Keratinocyte (primary cell): ENCODE results near the gene EQTN. TPM values are rescaled to one million over a fixed set of nuclear protein-coding genes. Genes with fewer than 3 reads are reported as not detected.

ENCODE experiments used
- DNase-seq: peaks from one replicate; pipeline ENCODE4 v3.0.0-alpha.2; 2011; ENCODE audit warnings: low read depth, missing footprints, low spot score
- FAIRE-seq: peaks from 2 replicates; lab custom pipeline; 2011; peaks lifted over from hg19 to GRCh38; lab: Jason Lieb, UNC
- H2AFZ ChIP-seq: 2 replicates; pipeline ENCODE4 v1.6.0; 2012; ENCODE audit warnings: low read length, control low read depth, inconsistent platforms; ENCODE audit not compliant: control insufficient read depth
- H3K27ac ChIP-seq: 2 replicates; pipeline ENCODE4 v1.5.1; 2011; ENCODE audit warnings: low read length; ENCODE audit not compliant: control insufficient read depth, insufficient read depth
- H3K27me3 ChIP-seq: 3 replicates; pipeline ENCODE4 v1.6.0; 2011; ENCODE audit warnings: low read length; ENCODE audit not compliant: control insufficient read depth, insufficient read depth; ENCODE audit errors: extremely low read depth
- H3K36me3 ChIP-seq, 2 experiments: 2 replicates in 1 of 2; 3 replicates in 1 of 2; pipeline ENCODE4 v1.5.1; 2011; ENCODE audit warnings: low read length in 2 of 2, mild to moderate bottlenecking in 1 of 2; ENCODE audit not compliant: control insufficient read depth in 2 of 2, insufficient read depth in 2 of 2; ENCODE audit errors: extremely low read depth in 1 of 2
- H3K4me1 ChIP-seq: 3 replicates; pipeline ENCODE4 v1.5.1; 2011; ENCODE audit warnings: low read length; ENCODE audit not compliant: control insufficient read depth, insufficient read depth; ENCODE audit errors: extremely low read depth
- H3K4me2 ChIP-seq: 3 replicates; pipeline ENCODE4 v1.6.0; 2011; ENCODE audit warnings: low read depth, low read length; ENCODE audit not compliant: control insufficient read depth, insufficient read depth; ENCODE audit errors: extremely low read depth
- H3K4me3 ChIP-seq, 3 experiments: fragments of 200-600 bp in 1 of 3; sonication (generic) in 1 of 3; 2 replicates in 2 of 3; 3 replicates in 1 of 3; pipeline ENCODE4 v1.5.1; 2011 to 2016; ENCODE audit warnings: low read length in 3 of 3, mild to moderate bottlenecking in 3 of 3, control low read depth in 2 of 3, inconsistent platforms in 1 of 3, low read depth in 1 of 3, mixed read lengths in 1 of 3, mixed run types in 1 of 3, moderate library complexity in 1 of 3; ENCODE audit not compliant: control insufficient read depth in 2 of 3, insufficient read depth in 2 of 3; ENCODE audit errors: extremely low read depth in 1 of 3
- H3K79me2 ChIP-seq: 2 replicates; pipeline ENCODE4 v1.6.0; 2012; ENCODE audit warnings: low read length; ENCODE audit not compliant: control insufficient read depth, insufficient read depth
- H3K9ac ChIP-seq: 3 replicates; pipeline ENCODE4 v1.6.0; 2011; ENCODE audit warnings: low read length; ENCODE audit not compliant: control insufficient read depth, insufficient read depth; ENCODE audit errors: extremely low read depth
- H3K9me1 ChIP-seq: 3 replicates; pipeline ENCODE4 v1.6.0; 2011; ENCODE audit warnings: low read length; ENCODE audit not compliant: control insufficient read depth, insufficient read depth; ENCODE audit errors: extremely low read depth
- H3K9me3 ChIP-seq: 2 replicates; pipeline ENCODE4 v1.5.1; 2012; ENCODE audit warnings: low read depth, low read length; ENCODE audit not compliant: control insufficient read depth
- H4K20me1 ChIP-seq: 3 replicates; pipeline ENCODE4 v1.6.0; 2011; ENCODE audit warnings: low read length; ENCODE audit not compliant: control insufficient read depth, insufficient read depth; ENCODE audit errors: extremely low read depth
- EZH2 ChIP-seq: IDR thresholded peaks from one replicate; pipeline ENCODE4 v1.6.1; 2012; ENCODE audit warnings: inconsistent platforms, mild to moderate bottlenecking, low read length, moderate library complexity
- dilution Hi-C: fragments of 300-500 bp; cut with MboI; formaldehyde crosslinking; loops from one replicate; pipeline ENCODE4 v1.7.0; 2020; ENCODE audit warnings: low sequenced_read_pairs; ENCODE audit not compliant: extremely low pct_ligation_motif_present
- polyA plus RNA-seq, 5 experiments: library from polyadenylated mRNA; depleted of rRNA in 3 of 5; stranded (reverse) in 3 of 5; stranded (forward) in 1 of 5; unstranded in 1 of 5; fragments of >200 nt; gene quantifications; 1 replicate in 1 of 5; 2 replicates in 3 of 5; 3 replicates in 1 of 5; pipeline versions ENCODE4 v1.2.1 to v1.2.3, GENCODE V29; 2011 to 2012; ENCODE audit warnings: missing spikeins in 2 of 5, low read depth in 1 of 5, low replicate concordance in 1 of 5
- TF ChIP-seq, protein P1 (sequence below), 3 experiments: IDR thresholded peaks in 1 of 3; conservative IDR thresholded peaks in 1 of 3; optimal IDR thresholded peaks in 1 of 3; 2 replicates in 2 of 3; 3 replicates in 1 of 3; pipeline versions ENCODE3 to v1.5.1; 2011; ENCODE audit warnings: low read length in 3 of 3, mild to moderate bottlenecking in 3 of 3, moderate library complexity in 2 of 3, control low read depth in 1 of 3, inconsistent platforms in 1 of 3; ENCODE audit not compliant: insufficient read depth in 2 of 3; ENCODE audit errors: extremely low read depth in 1 of 3

The EQTN gene
- polyA plus RNA-seq, 1 donor (not counting 4 experiments of a cell fraction or from before 2014, with no cell fraction given), result 0.21 TPM

DNA sequence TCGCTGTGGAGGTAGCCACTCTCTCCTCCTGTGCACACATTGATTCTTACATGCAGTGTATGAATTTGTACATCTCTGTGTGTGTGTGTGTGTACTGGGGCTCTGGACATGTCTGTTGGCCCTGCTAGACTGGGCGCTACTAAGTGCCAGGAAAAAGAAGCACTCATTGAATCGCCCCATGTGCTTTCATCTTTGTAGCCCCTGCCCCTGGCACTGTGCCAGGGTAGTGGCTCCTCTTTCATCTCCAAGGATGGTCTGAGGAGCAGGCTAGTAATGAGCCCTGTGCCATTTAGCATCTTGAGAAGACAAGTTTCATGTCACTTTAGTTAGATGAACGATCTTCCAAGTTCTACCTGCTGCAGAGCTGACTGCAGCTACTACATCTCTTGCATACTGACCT, 34.4 kb upstream of the EQTN start:
- DNase-seq (no peak), FAIRE-seq (no peak)
- Histone ChIP-seq H3K9ac (no peak overlapping the region), H3K4me2 (no peak overlapping the region), H3K27me3 (no peaks in the 10 kb centered on the region), H3K4me3 (no peak overlapping the region), H4K20me1 (no peaks in the 10 kb centered on the region), H3K27ac (no peak overlapping the region), H3K4me1 (peaks cover 6% of the 10 kb centered on the region), H3K36me3 (peaks cover 8 to 20% of the 10 kb centered on the region in 2 experiments), H2AFZ (no peak overlapping the region), H3K9me1 (no peaks in the 10 kb centered on the region), H3K9me3 (no peaks in the 10 kb centered on the region), H3K79me2 (peaks cover 5% of the 10 kb centered on the region)
- dilution Hi-C loops, result loop anchor here (25.0 kb wide), 1 partner anchor 206 kb away; the partner anchor contains the start of gene MOB3B
- TF ChIP-seq, protein P1, sequence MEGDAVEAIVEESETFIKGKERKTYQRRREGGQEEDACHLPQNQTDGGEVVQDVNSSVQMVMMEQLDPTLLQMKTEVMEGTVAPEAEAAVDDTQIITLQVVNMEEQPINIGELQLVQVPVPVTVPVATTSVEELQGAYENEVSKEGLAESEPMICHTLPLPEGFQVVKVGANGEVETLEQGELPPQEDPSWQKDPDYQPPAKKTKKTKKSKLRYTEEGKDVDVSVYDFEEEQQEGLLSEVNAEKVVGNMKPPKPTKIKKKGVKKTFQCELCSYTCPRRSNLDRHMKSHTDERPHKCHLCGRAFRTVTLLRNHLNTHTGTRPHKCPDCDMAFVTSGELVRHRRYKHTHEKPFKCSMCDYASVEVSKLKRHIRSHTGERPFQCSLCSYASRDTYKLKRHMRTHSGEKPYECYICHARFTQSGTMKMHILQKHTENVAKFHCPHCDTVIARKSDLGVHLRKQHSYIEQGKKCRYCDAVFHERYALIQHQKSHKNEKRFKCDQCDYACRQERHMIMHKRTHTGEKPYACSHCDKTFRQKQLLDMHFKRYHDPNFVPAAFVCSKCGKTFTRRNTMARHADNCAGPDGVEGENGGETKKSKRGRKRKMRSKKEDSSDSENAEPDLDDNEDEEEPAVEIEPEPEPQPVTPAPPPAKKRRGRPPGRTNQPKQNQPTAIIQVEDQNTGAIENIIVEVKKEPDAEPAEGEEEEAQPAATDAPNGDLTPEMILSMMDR (optimal IDR thresholded peaks at IDR 0.05 in 1 of 3, IDR thresholded peaks at IDR 0.05 in 1 of 3, conservative IDR thresholded peaks at IDR 0.05 in 1 of 3; ENCODE audit: extremely low read depth in 1 of 3, insufficient read depth in 2 of 3, low read length in 3 of 3), result no peak
- TF ChIP-seq EZH2, result no peak

DNA sequence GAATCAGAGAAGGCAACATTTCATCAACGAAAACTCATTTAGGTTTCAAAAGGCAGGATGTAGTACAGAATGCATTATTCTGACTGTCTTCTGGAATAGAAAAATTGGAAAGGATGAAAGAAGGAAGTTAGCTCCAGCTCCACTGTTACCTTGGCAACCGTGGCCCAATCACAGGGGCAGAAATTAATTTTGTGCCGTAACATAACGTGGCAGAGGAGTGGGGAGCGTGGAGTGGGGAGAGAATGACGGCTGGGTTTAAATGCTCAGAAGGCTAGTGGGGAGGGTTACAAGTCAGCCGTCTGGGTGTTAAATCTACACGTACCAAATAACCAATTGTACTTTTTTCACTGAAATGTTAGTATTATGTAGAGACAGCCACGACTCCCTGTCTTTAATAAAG, 32.3 kb upstream of the EQTN start:
- DNase-seq, result no peak
- no peak overlapping the region for H3K4me3 ChIP-seq
- peaks cover 8 to 20% of the 10 kb centered on the region in 2 experiments for H3K36me3 ChIP-seq
- no peaks in the 10 kb centered on the region for H4K20me1 ChIP-seq
- no peak overlapping the region for H2AFZ ChIP-seq
- peaks cover 3% of the 10 kb centered on the region for H3K79me2 ChIP-seq
- FAIRE-seq, result no peak
- peaks cover 2% of the 10 kb centered on the region for H3K9me3 ChIP-seq
- peaks cover 6% of the 10 kb centered on the region for H3K4me1 ChIP-seq
- no peaks in the 10 kb centered on the region for H3K9me1 ChIP-seq
- no peak for TF ChIP-seq EZH2
- TF ChIP-seq, protein P1 (optimal IDR thresholded peaks at IDR 0.05 in 1 of 3, IDR thresholded peaks at IDR 0.05 in 1 of 3, conservative IDR thresholded peaks at IDR 0.05 in 1 of 3; ENCODE audit: extremely low read depth in 1 of 3, insufficient read depth in 2 of 3, low read length in 3 of 3), result no peak
- H3K27ac ChIP-seq, result no peak overlapping the region
- dilution Hi-C loops, result loop anchor here (25.0 kb wide), 1 partner anchor 208 kb away; the partner anchor contains the start of gene MOB3B
- H3K27me3 ChIP-seq, result no peaks in the 10 kb centered on the region
- no peak overlapping the region for H3K9ac ChIP-seq
- no peak overlapping the region for H3K4me2 ChIP-seq
